Activated naive CD4-positive, alpha-beta T cell treated with anti-CD3 and anti-CD28 coated beads, Interleukin-2, amount 10 ng/mL, durations not matched to agents 7 days and 5 days (primary cell): Measurements from ENCODE around the gene RGPD8.
"Not testable (repeated sequence)": the region's sequence is repeated elsewhere in the genome, so short reads cannot be mapped to it uniquely, and the experiment has no call there.

Source experiments
- CTCF ChIA-PET: fragments of 350-600 bp; sonication (Branson Sonifier 250); formaldehyde crosslinking; loops from one replicate; lab custom pipeline; 2021; ENCODE audit warnings: antibody characterized with exemption; lab: Charles Lee
- DNase-seq: peaks from one replicate; pipeline ENCODE4 v3.0.0-alpha.2; 2020
- H3K27ac Mint-ChIP-seq: one replicate; pipeline ENCODE4 v1.8.0; 2021; ENCODE audit warnings: mild to moderate bottlenecking, moderate library complexity, mixed read lengths
- H3K27me3 Mint-ChIP-seq: one replicate; pipeline ENCODE4 v1.8.0; 2021; ENCODE audit warnings: mild to moderate bottlenecking, mixed read lengths
- H3K36me3 Mint-ChIP-seq: one replicate; pipeline ENCODE4 v1.8.0; 2021; ENCODE audit warnings: mixed read lengths
- H3K4me1 Mint-ChIP-seq: one replicate; pipeline ENCODE4 v1.8.0; 2021; ENCODE audit warnings: mixed read lengths
- H3K4me3 Mint-ChIP-seq: one replicate; pipeline ENCODE4 v1.8.0; 2021; ENCODE audit warnings: mild to moderate bottlenecking, moderate library complexity, mixed read lengths
- H3K9me3 Mint-ChIP-seq: one replicate; pipeline ENCODE4 v1.8.0; 2021; ENCODE audit warnings: mixed read lengths

RGPD8 gene

DNA sequence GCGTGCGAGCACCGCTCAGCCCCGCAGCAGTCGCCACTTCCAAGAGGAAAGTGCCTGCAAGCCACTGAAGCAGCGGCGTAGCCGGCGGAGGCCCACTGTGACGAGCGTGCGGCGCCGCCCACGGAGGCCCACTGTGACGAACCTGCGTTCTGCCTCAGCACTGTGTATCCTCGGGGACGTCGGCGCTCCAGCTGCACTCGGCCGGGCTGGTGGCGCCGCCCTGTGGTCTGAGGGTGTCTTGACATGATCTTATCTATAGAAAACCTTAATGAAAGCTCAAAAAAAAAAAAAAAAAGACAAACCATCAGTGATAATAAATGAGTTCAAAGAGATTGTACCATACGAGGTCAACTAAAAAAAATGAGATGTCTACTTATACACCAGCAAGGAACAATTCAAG, at the start of gene RGPD8:
Gene RGPD8, minus strand, starts transcription at position 166 of the 400 bp plus-strand sequence. CDS start 192 bp downstream, outside the sequence.
- peak within 1 kb of the TSS; percentile 85 for H3K27ac Mint-ChIP-seq
- H3K27me3 Mint-ChIP-seq, H3K36me3 Mint-ChIP-seq, H3K9me3 Mint-ChIP-seq: not testable (repeated sequence)
- peaks cover 20% of the 10 kb centered on the region for H3K4me1 Mint-ChIP-seq
- H3K4me3 Mint-ChIP-seq = peak within 1 kb of the TSS; percentile 79
- peak; percentile 91 for DNase-seq
- CTCF ChIA-PET = interaction anchor here (1.9 kb wide), 1 partner anchor 312 kb away, joined by 7 read pairs; no protein-coding TSS in a partner anchor

DNA sequence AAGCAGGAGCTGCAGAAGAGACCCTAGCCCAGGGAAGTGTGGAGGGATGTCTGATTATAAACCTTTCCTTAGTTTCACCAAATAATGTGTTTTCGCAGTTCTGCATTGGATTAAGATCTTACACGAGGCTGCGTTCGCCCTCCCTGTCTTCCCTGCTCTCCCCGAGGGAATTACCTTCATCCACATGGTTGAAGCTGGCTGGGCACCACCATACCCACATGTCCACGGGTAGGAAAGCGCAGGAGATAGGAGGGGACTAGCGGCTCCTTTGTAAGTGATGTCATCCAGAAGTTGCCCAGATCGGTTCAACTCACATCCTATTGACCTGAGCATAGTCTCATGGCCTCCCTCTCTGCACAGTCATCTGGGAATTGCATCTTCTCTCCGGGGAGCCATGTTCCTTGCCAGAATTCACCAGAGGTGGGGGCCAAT, 49.6 kb upstream of the RGPD8 start:
- CTCF ChIA-PET = interaction anchor here (0.8 to 1.8 kb wide), 2 partner anchors 11 to 100 kb away, joined by 3 read pairs; no protein-coding TSS in a partner anchor
- DNase-seq = no peak
- Mint-ChIP-seq H3K4me1 (peaks cover 34% of the 10 kb centered on the region), H3K9me3 (no peaks in the 10 kb centered on the region), H3K27me3 (peaks cover 12% of the 10 kb centered on the region), H3K36me3 (peaks cover 21% of the 10 kb centered on the region), H3K27ac (peak overlapping the region; percentile 88), H3K4me3 (peak overlapping the region; percentile 94)

DNA sequence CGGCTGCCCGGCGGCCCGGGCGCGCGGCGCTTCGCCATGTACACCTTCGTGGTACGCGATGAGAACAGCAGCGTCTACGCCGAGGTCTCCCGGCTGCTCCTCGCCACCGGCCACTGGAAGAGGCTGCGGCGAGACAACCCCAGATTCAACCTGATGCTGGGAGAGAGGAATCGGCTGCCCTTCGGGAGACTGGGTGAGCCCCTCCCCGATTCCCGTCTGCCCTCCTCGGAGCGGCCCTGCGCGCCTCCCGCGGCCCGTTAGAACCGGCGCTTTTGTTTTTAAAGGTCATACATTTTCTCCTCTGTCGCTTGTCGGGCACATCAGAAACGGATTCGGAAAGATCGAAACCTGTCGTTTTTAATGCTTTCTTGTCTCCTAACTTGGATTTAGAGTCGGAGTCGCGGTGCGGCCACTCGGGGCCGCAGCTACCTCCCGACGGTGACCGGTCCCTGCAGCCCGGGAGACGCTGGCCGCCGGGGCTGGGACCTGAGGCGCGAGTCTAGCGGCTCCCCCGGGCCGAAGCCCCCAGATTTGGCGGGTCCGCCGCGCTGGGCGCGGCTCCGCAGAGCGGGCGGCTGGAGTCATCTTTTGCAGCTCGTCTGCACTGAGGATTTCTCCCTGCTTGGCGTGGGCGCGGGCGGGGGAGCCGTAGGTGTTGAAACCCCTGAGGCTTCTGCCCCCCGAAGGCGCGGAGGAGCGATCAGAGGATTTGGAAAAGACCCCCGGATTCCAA, 49.0 kb upstream of the RGPD8 start:
- peak; percentile 50 for DNase-seq
- peaks cover 17% of the 10 kb centered on the region for H3K36me3 Mint-ChIP-seq
- CTCF ChIA-PET = interaction anchor here (1.8 kb wide), 1 partner anchor 101 kb away, joined by 3 read pairs; no protein-coding TSS in a partner anchor
- no peaks in the 10 kb centered on the region for H3K9me3 Mint-ChIP-seq
- peak overlapping the region; percentile 94 for H3K4me3 Mint-ChIP-seq
- H3K27me3 Mint-ChIP-seq = peaks cover 12% of the 10 kb centered on the region
- peaks cover 34% of the 10 kb centered on the region for H3K4me1 Mint-ChIP-seq
- peak overlapping the region; percentile 88 for H3K27ac Mint-ChIP-seq

DNA sequence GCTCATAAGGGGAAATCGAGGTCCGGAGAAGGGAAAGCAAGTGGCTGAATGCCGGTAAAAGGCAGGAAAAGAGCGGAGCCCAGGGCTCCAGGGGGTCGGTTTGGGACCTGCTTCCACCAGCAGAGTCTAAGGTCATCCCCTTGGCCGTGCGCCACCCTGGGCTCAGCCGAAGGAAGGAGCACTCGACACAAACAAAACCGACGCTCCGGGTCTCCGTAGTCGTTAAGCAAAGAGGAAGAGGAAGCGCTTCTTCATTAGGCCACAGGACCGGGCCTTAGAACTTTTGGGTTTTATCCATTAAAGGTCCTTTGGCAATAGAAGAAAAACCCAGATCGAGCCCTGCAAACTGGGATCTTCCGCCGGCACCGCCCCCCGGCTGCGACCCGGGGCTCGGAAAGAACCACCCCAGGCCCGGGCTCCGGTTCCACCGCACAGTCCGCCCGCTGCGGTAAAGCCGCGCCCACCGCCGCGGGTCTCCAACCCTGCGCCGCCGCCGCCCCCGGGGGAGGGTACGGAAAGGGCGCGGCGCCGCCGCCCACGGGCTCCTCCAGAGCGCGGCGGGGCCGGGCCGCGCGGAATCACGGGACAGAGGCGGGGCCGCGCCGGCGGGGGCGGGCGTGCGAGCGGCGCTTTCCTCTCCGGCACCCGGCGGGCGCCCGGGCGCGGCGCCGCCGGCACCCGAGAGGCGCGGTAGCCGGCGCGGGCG, 48.2 kb upstream of the RGPD8 start, which contains the start of gene TTL:
Gene TTL, plus strand, starts transcription at position 629 of the 706 bp plus-strand sequence. CDS start 189 bp downstream, outside the sequence.
- H3K4me1 Mint-ChIP-seq = peaks cover 34% of the 10 kb centered on the region
- H3K36me3 Mint-ChIP-seq = peaks cover 17% of the 10 kb centered on the region
- H3K9me3 Mint-ChIP-seq = no peaks in the 10 kb centered on the region
- peak within 1 kb of the TSS; percentile 95 for H3K27ac Mint-ChIP-seq
- peak; percentile 81 for DNase-seq
- H3K27me3 Mint-ChIP-seq = peaks cover 12% of the 10 kb centered on the region
- CTCF ChIA-PET = interaction anchor here (0.5 to 2.7 kb wide), 15 partner anchors 12 to 361 kb away, joined by 3 to 20 read pairs (median 4); no protein-coding TSS in a partner anchor
- peak within 1 kb of the TSS; percentile 95 for H3K4me3 Mint-ChIP-seq

DNA sequence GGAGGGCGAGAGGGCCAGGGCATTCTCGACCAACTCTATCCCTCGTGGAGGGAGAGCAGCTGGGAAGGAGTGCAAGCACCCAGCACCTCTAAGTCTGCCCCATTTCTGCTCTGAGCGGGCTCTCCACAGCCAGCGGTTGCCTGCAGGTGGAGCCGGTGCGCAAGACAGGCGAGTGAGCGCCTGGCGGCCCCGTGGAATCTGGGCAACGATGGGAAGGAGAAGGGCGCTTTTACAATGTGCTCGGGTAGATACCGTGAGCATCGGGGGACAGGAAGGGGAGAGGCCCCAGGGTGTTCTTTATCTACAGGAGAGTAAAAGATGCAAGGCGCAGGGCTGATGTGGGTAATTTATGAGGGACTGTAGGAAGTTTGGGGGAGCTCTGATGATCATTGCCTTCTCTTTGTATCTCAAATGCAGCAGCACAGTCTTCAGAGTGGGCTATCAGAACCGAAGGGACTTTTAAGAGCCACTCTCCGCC, 47.6 kb upstream of the RGPD8 start:
- CTCF ChIA-PET = interaction anchor here (0.5 to 2.7 kb wide), 24 partner anchors 12 to 360 kb away, joined by 3 to 20 read pairs (median 4); no protein-coding TSS in a partner anchor
- peaks cover 15% of the 10 kb centered on the region for H3K36me3 Mint-ChIP-seq
- H3K4me1 Mint-ChIP-seq = peaks cover 32% of the 10 kb centered on the region
- H3K27ac Mint-ChIP-seq = peak overlapping the region; percentile 95
- peaks cover 12% of the 10 kb centered on the region for H3K27me3 Mint-ChIP-seq
- peak overlapping the region; percentile 95 for H3K4me3 Mint-ChIP-seq
- no peaks in the 10 kb centered on the region for H3K9me3 Mint-ChIP-seq
- DNase-seq = peak; percentile 91

DNA sequence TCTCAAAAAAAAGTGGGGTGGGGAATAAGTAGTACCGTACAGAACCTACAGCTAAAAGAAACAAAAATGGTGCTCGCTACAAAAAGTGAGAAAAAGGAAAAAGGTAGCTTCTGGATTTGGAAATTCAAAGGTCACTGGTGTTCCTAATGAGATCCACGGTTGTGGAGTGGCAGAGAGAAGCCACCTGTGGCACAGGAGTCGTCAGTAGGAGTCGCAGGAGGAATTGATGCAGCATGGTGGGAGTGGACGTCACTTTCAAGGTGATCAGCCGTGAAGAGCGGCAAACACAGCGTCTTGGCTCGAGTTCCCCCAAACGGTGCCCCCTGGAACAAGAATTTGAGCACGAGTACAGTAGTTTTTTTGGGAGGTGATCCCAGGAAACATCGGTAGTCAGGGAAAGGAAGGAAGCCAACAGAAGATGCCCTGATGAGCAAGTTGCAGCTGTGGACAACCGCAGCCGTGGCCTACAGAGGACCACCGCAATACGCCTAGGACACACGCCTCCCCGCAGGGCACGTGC, 47.1 kb upstream of the RGPD8 start:
- Mint-ChIP-seq H3K27ac (peak overlapping the region; percentile 95), H3K9me3 (no peaks in the 10 kb centered on the region), H3K27me3 (peaks cover 12% of the 10 kb centered on the region), H3K4me3 (peak overlapping the region; percentile 95), H3K4me1 (peaks cover 32% of the 10 kb centered on the region), H3K36me3 (peaks cover 15% of the 10 kb centered on the region)
- CTCF ChIA-PET = interaction anchor here (0.6 to 2.7 kb wide), 23 partner anchors 13 to 359 kb away, joined by 3 to 20 read pairs (median 4); no protein-coding TSS in a partner anchor
- DNase-seq = peak; percentile 55

DNA sequence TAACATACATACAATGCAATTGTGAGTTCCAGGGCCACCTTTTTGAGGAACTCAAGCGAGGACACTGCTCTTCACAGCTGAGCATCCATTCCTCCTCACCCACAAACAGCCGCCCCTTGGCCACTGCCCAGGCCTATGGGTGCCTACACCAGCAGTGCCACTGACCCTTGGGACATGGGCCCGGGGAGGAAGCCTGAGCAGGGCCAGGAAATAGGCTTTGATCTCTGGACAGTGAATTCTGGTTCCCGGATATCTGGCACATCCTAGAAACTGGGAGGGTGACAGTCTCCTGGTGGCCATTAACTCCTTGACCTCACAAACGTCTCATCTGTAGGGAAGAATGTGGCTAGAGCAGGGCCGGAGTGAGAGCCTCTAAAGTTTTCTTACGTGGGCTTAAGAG, 43.0 kb upstream of the RGPD8 start:
- CTCF ChIA-PET = interaction anchor here (0.9 kb wide), 1 partner anchor 15 kb away, joined by 3 read pairs; no protein-coding TSS in a partner anchor
- Mint-ChIP-seq H3K4me3 (no peak overlapping the region), H3K4me1 (peaks cover 10% of the 10 kb centered on the region), H3K9me3 (no peaks in the 10 kb centered on the region), H3K36me3 (no peaks in the 10 kb centered on the region), H3K27ac (no peak overlapping the region), H3K27me3 (peaks cover 15% of the 10 kb centered on the region)
- no peak for DNase-seq

DNA sequence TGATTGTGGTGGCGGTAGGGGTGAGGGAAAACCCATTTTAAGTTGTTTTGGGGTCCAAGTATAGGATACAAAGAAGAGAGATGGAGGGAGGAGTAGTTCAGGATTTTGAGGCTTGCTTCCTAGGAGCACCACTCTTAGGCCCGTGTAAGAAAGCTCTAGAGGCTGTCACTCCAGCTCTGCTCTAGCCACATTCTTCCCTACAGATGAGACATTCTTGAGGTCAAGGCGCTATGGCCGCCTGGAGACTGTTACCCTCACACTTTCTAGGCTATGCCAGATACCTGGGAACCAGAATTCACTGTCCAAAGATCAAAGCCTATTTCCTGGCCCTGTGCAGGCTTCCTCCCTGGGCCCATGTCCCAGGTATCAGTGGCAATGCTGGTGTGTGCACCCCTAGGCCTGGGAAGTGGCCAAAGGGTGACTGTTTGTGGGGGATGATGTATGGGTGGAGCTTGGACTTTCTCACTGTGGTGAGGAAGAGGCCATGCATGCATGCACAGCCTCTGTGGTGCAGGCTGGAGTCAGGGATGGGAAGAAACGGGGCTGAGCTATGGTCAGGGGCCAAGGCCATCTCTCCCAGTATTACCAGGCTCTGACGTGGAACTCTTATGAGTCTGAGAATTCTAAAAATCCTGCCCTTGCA, 41.5 kb upstream of the RGPD8 start:
- Mint-ChIP-seq H3K4me3 (no peak overlapping the region), H3K36me3 (no peaks in the 10 kb centered on the region), H3K27ac (no peak overlapping the region), H3K9me3 (no peaks in the 10 kb centered on the region), H3K27me3 (peaks cover 11% of the 10 kb centered on the region), H3K4me1 (no peaks in the 10 kb centered on the region)
- CTCF ChIA-PET = no interaction called here
- no peak for DNase-seq

DNA sequence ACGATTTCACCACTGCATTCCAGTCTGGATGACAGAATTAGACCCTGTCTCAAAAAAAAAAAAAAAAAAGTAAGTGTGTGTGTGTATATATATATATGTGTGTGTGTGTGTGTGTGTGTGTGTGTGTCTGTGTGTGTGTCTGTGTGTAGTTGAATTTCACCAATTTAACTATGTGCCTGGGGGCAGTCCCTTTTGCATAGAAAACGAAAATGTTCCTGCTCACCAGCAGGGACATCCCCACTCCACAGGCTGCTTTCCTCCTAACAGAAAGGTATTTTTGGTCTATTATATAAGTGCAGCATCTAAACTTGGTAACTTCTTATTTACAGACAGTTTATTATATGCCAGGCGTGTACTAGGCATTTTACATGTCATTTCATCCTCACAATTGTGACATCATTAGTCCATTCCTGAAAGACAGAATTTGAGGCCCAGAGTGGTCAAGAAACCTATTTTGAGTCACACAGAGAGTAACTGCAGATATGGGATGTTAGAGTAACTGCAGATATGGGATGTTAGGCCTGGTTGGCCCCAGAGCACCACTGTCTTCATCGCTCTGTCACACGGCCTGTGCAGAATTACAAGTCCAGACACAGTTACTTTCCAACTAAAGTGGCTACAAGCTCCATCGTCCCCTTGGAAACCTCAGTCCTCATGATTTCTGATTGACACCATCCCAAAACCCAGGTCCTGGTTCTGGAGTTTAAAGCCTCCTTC, 39.3 kb upstream of the RGPD8 start:
- Mint-ChIP-seq H3K9me3 (no peaks in the 10 kb centered on the region), H3K27ac (no peak overlapping the region), H3K4me1 (no peaks in the 10 kb centered on the region), H3K4me3 (no peak overlapping the region), H3K27me3 (peaks cover 18% of the 10 kb centered on the region), H3K36me3 (no peaks in the 10 kb centered on the region)
- CTCF ChIA-PET = interaction anchor here (1.2 kb wide), 1 partner anchor 351 kb away, joined by 4 read pairs; no protein-coding TSS in a partner anchor
- DNase-seq = no peak

DNA sequence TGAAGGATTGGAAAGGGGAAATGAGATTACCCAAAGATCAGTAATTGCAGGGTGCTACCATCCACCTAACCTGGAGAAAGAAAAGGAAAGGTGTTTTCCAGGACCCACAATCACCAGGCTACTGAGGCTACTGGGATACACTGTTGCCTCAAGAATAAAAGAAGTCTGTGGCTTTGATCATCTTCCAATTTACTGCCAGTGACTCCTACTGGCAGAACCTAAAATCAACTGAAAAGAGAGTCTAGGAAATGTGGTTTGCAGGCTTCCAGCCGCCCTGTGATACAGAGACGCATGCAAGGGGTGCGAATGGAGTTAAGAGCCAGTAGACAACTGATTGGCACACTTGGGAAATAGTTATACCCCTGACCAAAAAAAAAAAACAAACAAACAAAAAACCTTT, 31.9 kb upstream of the RGPD8 start:
- H3K9me3 Mint-ChIP-seq = no peaks in the 10 kb centered on the region
- CTCF ChIA-PET = no interaction called here
- H3K4me3 Mint-ChIP-seq = no peak overlapping the region
- no peaks in the 10 kb centered on the region for H3K36me3 Mint-ChIP-seq
- no peaks in the 10 kb centered on the region for H3K4me1 Mint-ChIP-seq
- DNase-seq = no peak
- H3K27me3 Mint-ChIP-seq = peaks cover 50% of the 10 kb centered on the region
- no peak overlapping the region for H3K27ac Mint-ChIP-seq

DNA sequence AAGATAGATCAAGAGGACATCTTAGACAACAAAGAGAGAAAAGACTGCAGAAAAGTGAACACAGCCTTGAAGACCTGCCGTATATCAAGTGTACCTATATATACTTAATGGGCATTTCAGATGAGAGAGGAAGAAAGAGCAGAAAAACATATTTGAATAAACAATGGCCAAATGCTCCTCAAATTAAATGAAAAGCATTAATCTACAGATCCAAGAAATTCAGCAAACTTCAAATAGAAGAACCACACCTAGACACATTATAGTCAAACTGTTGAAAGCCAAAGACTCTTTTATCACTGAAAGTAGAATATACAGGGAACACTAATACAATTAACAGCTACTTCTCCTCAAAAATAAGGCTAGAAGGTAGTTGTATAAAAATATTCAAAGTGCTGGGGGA, 29.8 kb upstream of the RGPD8 start:
- DNase-seq = no peak
- H3K4me3 Mint-ChIP-seq = no peak overlapping the region
- CTCF ChIA-PET = no interaction called here
- no peaks in the 10 kb centered on the region for H3K9me3 Mint-ChIP-seq
- no peaks in the 10 kb centered on the region for H3K4me1 Mint-ChIP-seq
- no peaks in the 10 kb centered on the region for H3K36me3 Mint-ChIP-seq
- no peak overlapping the region for H3K27ac Mint-ChIP-seq
- H3K27me3 Mint-ChIP-seq = peaks cover 43% of the 10 kb centered on the region

DNA sequence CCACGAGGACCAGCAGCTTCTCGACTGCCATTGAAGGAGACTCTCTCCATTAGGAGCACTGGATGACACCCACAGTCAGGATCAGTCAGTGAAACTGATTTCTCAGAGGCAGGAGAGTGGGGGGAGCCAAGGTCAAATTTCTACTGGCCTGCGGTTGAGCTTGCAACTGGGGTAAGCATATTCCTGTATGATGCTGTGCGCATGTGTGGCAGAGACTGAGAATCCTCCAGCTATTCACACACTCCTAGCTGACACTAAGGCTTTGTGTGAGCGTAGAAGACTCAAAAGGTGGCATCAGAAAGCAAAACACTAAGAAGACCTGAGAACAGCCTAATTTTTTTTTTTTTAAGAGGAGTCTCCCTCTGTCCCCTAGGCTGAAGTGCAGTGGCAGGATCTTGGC, 28.7 kb upstream of the RGPD8 start:
- Mint-ChIP-seq H3K4me3 (no peak overlapping the region), H3K36me3 (no peaks in the 10 kb centered on the region), H3K4me1 (no peaks in the 10 kb centered on the region), H3K9me3 (no peaks in the 10 kb centered on the region), H3K27me3 (peaks cover 35% of the 10 kb centered on the region), H3K27ac (no peak overlapping the region)
- no peak for DNase-seq
- CTCF ChIA-PET = interaction anchor here (0.8 to 1.8 kb wide), 2 partner anchors 15 to 19 kb away, joined by 3 to 4 read pairs; no protein-coding TSS in a partner anchor

DNA sequence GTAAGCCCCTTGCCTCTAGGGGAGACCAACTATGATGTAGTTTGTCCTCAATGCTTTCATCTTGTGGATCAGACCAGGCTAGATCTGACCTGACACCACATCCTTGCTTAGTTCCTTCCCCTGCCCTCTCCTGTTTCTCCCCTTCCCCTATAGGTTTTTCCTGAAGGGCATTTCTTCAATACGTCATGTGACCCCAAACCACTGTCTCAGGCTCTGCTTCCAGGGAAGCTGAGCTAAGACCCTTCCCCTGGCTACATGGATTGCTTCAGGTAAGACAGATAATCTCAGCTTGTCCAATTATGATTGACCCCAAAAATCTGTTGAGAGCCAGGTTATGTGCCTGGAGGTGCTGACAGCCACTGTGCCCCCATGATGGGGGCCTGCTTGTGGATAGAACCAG, 25.9 kb upstream of the RGPD8 start:
- Mint-ChIP-seq H3K4me1 (no peaks in the 10 kb centered on the region), H3K9me3 (no peaks in the 10 kb centered on the region), H3K27ac (no peak overlapping the region), H3K36me3 (no peaks in the 10 kb centered on the region), H3K27me3 (peaks cover 20% of the 10 kb centered on the region), H3K4me3 (no peak overlapping the region)
- CTCF ChIA-PET = interaction anchor here (0.6 kb wide), 1 partner anchor 22 kb away, joined by 3 read pairs; no protein-coding TSS in a partner anchor
- no peak for DNase-seq
